GM04504 (cell line): Measurements from ENCODE around the gene MYH7B.
A peak's percentile ranks its signal among the peaks of the same experiment; 100 is the strongest.

Source experiments
- DNase-seq: peaks from one replicate; pipeline ENCODE4 v3.0.0-alpha.2; 2012; ENCODE audit warnings: low read depth

The MYH7B gene

GRCh38 chr20:34955231-34956040 is at the start of gene MYH7B, which contains the start of gene GSS:
Gene MYH7B (plus strand): TSS chr20:34955868. CDS start chr20:34978006, 22,138 bp downstream.
Gene GSS (minus strand): TSS chr20:34955806. CDS start chr20:34951852, 3,954 bp downstream.
- DNase-seq: peak; percentile 91

- peak; percentile 77 for DNase-seq
These were observed 47.8 kb upstream of the MYH7B start for GRCh38 chr20:34907616-34908469.

GRCh38 chr20:34915131-34915530 is 40.5 kb upstream of the MYH7B start:
- DNase-seq: no peak

- no peak for DNase-seq
These were observed 39.8 kb upstream of the MYH7B start for GRCh38 chr20:34915749-34916455.

- DNase-seq: no peak
These were observed 38.8 kb upstream of the MYH7B start for GRCh38 chr20:34916774-34917354.

- DNase-seq: no peak
These were observed 35.6 kb upstream of the MYH7B start for GRCh38 chr20:34920055-34920454.

GRCh38 chr20:34921436-34921835 is 34.2 kb upstream of the MYH7B start:
- DNase-seq: no peak

- peak; percentile 69 for DNase-seq
These were observed 32.9 kb upstream of the MYH7B start for GRCh38 chr20:34922654-34923381.

- DNase-seq: no peak
These were observed 32.3 kb upstream of the MYH7B start for GRCh38 chr20:34923414-34923813.

DNA sequence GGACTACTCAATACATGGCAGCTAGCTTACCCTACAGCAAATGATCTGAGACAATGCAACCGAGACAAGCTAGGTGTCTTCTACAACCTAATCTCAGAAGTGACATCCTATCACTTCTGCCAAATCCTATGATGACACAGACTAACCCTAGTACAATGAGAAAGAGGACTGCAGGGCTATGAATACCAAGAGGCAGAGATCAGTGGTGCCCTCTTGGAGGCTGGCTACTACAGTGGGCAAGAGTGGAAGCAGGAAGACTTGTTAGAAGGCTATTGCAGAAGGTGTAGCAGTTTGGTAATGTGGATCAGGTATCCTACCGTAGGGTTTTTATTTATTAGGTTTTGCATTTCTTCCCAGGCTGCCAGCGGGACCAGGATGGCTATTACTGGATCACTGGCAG is 30.3 kb upstream of the MYH7B start:
- no peak for DNase-seq

GRCh38 chr20:34925981-34926380 is 29.7 kb upstream of the MYH7B start:
- DNase-seq: no peak

- DNase-seq: no peak
These were observed 29.1 kb upstream of the MYH7B start for GRCh38 chr20:34926581-34926980.

DNA sequence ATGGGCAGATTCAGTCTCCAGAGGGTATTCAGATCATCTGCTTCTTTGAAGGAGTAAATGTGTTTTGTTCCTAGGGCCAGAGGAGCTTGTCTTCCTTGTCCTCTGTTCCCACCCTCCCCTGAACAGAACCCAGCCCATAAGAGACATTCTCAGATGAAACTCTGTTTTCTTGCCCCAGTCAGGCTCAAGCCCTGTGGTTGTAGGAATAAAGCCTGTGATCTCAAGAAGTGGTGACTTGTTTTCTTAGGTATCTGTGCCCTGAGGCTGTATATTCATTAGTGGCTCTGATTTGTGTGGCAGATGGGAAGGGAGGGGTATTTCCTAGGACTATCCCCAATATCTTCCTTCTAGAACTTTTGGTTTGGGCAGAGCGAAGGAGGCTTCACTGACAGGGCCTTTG is 27.9 kb upstream of the MYH7B start:
- DNase-seq: no peak

- no peak for DNase-seq
These were observed 27.3 kb upstream of the MYH7B start for GRCh38 chr20:34928411-34928810.

GRCh38 chr20:34931771-34932170 is 23.9 kb upstream of the MYH7B start:
- no peak for DNase-seq

GRCh38 chr20:34938466-34939163 is 17.1 kb upstream of the MYH7B start:
- no peak for DNase-seq

DNA sequence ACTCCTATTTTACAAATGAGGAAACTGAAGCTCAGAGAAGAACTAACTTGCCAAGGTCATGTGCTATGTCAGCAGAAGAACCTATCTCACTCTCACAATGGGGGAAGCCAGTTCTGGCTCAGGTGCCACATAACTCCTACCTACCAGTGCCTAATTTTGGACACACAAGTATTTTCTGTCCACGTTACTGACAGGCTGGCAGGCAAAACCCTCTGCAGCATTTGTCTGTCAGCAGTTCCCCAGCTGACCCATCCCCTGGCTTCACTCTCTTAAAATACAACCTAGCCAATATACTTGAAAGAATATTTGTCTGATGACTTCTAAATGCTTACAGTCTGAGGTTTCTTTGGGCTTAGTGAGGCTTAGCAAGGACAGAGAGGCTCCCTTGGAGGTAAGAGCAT is 15.6 kb upstream of the MYH7B start:
- DNase-seq: no peak

GRCh38 chr20:34941226-34941625 is 14.4 kb upstream of the MYH7B start:
- no peak for DNase-seq

DNA sequence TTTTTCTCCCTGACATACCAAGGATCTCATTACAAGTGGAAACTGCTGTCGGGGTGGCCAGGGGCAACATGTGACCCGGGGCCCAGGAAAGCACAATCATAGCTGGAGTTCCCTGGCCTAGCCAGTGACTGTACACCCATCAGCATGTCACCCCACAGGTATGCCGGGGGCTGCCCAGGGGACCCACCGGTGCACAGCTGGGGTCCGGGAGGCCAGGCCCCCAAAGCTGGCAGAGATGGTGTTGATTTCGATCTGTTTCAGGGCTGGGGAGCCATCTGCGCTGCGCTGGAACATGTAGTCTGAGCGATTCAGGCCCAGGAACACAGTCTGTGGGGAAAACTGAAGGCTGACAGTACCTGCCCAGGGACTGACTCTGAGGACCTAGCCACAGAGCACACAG is 13.4 kb upstream of the MYH7B start:
- no peak for DNase-seq

- DNase-seq: no peak
These were observed 11.7 kb upstream of the MYH7B start for GRCh38 chr20:34943808-34944567.
